Liver (tissue), 9 donors: ENCODE data around the gene PTP4A1. TPM values are rescaled to one million over a fixed set of nuclear protein-coding genes. Genes with fewer than 3 reads are reported as not detected.

Experiments
- DNase-seq: peaks from one replicate; pipeline ENCODE4 v3.0.0-alpha.2; 2017; ENCODE audit warnings: low spot score
- H3K27ac ChIP-seq, 2 donors: one replicate each; pipeline ENCODE4 v1.7.0; 2013; ENCODE audit warnings: inconsistent platforms in 2 of 2, low read length in 2 of 2, control low read depth in 1 of 2, low read depth in 1 of 2, mild to moderate bottlenecking in 1 of 2
- H3K27me3 ChIP-seq, 4 donors: one replicate each; pipeline versions ENCODE4 v1.6.1 to v1.7.0; 2013; ENCODE audit warnings: low read length in 3 of 4, inconsistent platforms in 1 of 4, mild to moderate bottlenecking in 1 of 4, moderate library complexity in 1 of 4; ENCODE audit not compliant: control insufficient read depth in 4 of 4, insufficient read depth in 4 of 4
- H3K36me3 ChIP-seq, 4 donors: one replicate each; pipeline versions ENCODE4 v1.6.1 to v1.7.0; 2013; ENCODE audit warnings: low read length in 3 of 4, mild to moderate bottlenecking in 3 of 4, low read depth in 1 of 4, moderate library complexity in 1 of 4; ENCODE audit not compliant: control insufficient read depth in 4 of 4, insufficient read depth in 3 of 4
- H3K4me1 ChIP-seq, 4 donors: one replicate each; pipeline versions ENCODE4 v1.6.1 to v1.7.0; 2013; ENCODE audit warnings: low read length in 3 of 4, mild to moderate bottlenecking in 3 of 4, moderate library complexity in 1 of 4; ENCODE audit not compliant: control insufficient read depth in 4 of 4, insufficient read depth in 4 of 4
- H3K4me3 ChIP-seq, 3 donors: one replicate each; pipeline versions ENCODE4 v1.6.1 to v1.7.0; 2013; ENCODE audit warnings: low read length in 3 of 3, control low read depth in 1 of 3, low read depth in 1 of 3, mild to moderate bottlenecking in 1 of 3
- H3K9ac ChIP-seq, 2 donors: one replicate each; pipeline ENCODE4 v1.7.0; 2013; ENCODE audit warnings: low read length in 2 of 2, mild to moderate bottlenecking in 2 of 2, moderate library complexity in 2 of 2, control low read depth in 1 of 2, low read depth in 1 of 2
- H3K9me3 ChIP-seq, 4 donors: one replicate each; pipeline versions ENCODE4 v1.6.1 to v1.7.0; 2013; ENCODE audit warnings: low read length in 3 of 4; ENCODE audit not compliant: control insufficient read depth in 4 of 4
- EGR1 ChIP-seq, 2 donors: IDR thresholded peaks; 2 replicates each; pipeline ENCODE4 v1.6.1; 2016 to 2018; ENCODE audit warnings: antibody characterized with exemption in 2 of 2, low read depth in 2 of 2
- FOXA1 ChIP-seq: IDR thresholded peaks from 2 replicates; pipeline ENCODE4 v1.6.1; 2016; ENCODE audit warnings: antibody characterized with exemption
- FOXA2 ChIP-seq: IDR thresholded peaks from 2 replicates; pipeline ENCODE4 v1.6.1; 2016; ENCODE audit warnings: antibody characterized with exemption
- GABPA ChIP-seq, 2 donors: IDR thresholded peaks in 1 of 2; conservative IDR thresholded peaks in 1 of 2; 2 replicates each; pipeline ENCODE4 v1.6.1; 2016; ENCODE audit warnings: antibody characterized with exemption in 2 of 2, mild to moderate bottlenecking in 1 of 2, moderate library complexity in 1 of 2
- HNF4A ChIP-seq, 2 donors: conservative IDR thresholded peaks; 2 replicates each; pipeline ENCODE4 v1.6.1; 2016; ENCODE audit warnings: antibody characterized with exemption in 2 of 2, mild to moderate bottlenecking in 2 of 2
- HNF4G ChIP-seq: IDR thresholded peaks from 2 replicates; pipeline ENCODE4 v1.6.1; 2016; ENCODE audit warnings: antibody characterized with exemption
- JUND ChIP-seq, 2 donors: IDR thresholded peaks; 2 replicates each; pipeline ENCODE4 v1.6.1; 2016; ENCODE audit warnings: antibody characterized with exemption in 2 of 2
- NR2F2 ChIP-seq: IDR thresholded peaks from 2 replicates; pipeline ENCODE4 v1.6.1; 2016; ENCODE audit warnings: antibody characterized with exemption
- RAD21 ChIP-seq, 2 donors: IDR thresholded peaks; 2 replicates each; pipeline ENCODE4 v1.6.1; 2016; ENCODE audit warnings: antibody characterized with exemption in 2 of 2, mild to moderate bottlenecking in 2 of 2
- RXRA ChIP-seq, 2 donors: IDR thresholded peaks; 2 replicates each; pipeline ENCODE4 v1.6.1; 2017 to 2018; ENCODE audit warnings: antibody characterized with exemption in 2 of 2, mild to moderate bottlenecking in 1 of 2
- SP1 ChIP-seq: IDR thresholded peaks from 2 replicates; pipeline ENCODE4 v1.6.1; 2018; ENCODE audit warnings: antibody characterized with exemption, mild to moderate bottlenecking
- TAF1 ChIP-seq: conservative IDR thresholded peaks from 2 replicates; pipeline ENCODE4 v1.6.1; 2016; ENCODE audit warnings: antibody characterized with exemption, mild to moderate bottlenecking
- YY1 ChIP-seq: IDR thresholded peaks from 2 replicates; pipeline ENCODE4 v1.6.1; 2016; ENCODE audit warnings: antibody characterized with exemption, mild to moderate bottlenecking
- WGBS: extraction: QIAGEN DNeasy Blood & Tissue Kit; methylation state at CpG from one replicate; pipeline ENCODE4 v1.1.7; 2013; 5-methylcytosine and 5-hydroxymethylcytosine counted together
- polyA plus RNA-seq, 2 donors: library from polyadenylated mRNA; stranded (reverse) in 1 of 2; unstranded in 1 of 2; fragments of 200-250 nt in 1 of 2; fragments of >200 nt in 1 of 2; fragmentation: Nextera tagmentation in 1 of 2; extraction: Ambion mirVana in 1 of 2; gene quantifications; one replicate each; pipeline versions ENCODE4 v1.2.1 to v1.2.3, GENCODE V29; 2013 to 2015
- total RNA-seq, 2 donors: library from RNA; depleted of rRNA; stranded (reverse); fragments of >200 nt; gene quantifications; one replicate each; pipeline ENCODE4 v1.2.3, GENCODE V29; 2014
- TF ChIP-seq, protein P1 (sequence below): IDR thresholded peaks from 2 replicates; pipeline ENCODE4 v1.6.1; 2016; ENCODE audit warnings: antibody characterized with exemption
- TF ChIP-seq, protein P2 (sequence below): fragments of 150-350 bp; IDR thresholded peaks from 2 replicates; pipeline ENCODE4 v1.5.1; 2017; ENCODE audit warnings: improper control_type of control experiment, low read depth, low read length; ENCODE audit not compliant: missing input control
- TF ChIP-seq, protein P3 (sequence below): IDR thresholded peaks from 2 replicates; pipeline ENCODE4 v1.6.1; 2016; ENCODE audit warnings: antibody characterized with exemption, mild to moderate bottlenecking
- TF ChIP-seq, protein P4 (sequence below): IDR thresholded peaks from 2 replicates; pipeline ENCODE4 v1.6.1; 2016; ENCODE audit warnings: antibody characterized with exemption
- TF ChIP-seq, protein P5 (sequence below): IDR thresholded peaks from 2 replicates; pipeline ENCODE4 v1.6.1; 2016; ENCODE audit warnings: antibody characterized with exemption
- donor health status: healthy.
- donor health status: healthy.
- donor health status: healthy.
- donor health status: healthy.
- donor health status: healthy.

The PTP4A1 gene
- total and polyA plus RNA-seq, 4 donors, result 34.3 to 237 (median 152) TPM

DNA sequence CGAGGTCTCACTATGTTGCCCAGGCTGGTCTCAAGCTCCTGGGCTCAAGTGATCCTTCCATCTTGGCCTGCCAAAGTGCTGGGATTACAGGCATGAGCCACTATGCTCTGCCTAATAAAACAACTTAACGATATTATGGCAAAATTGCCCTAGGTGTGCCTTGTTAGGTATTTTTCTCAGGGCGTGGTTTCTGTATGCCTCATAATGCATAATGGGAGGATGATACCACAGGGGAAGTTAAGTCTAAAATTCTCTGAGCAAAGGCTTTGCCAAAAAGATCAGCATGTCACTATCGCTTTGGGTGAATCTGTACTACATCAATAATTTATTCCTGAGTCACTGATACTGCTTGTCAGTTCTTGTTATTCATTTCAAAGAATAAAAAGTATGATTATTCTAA, 15.9 kb upstream of the PTP4A1 start:
- TF ChIP-seq, protein P1, sequence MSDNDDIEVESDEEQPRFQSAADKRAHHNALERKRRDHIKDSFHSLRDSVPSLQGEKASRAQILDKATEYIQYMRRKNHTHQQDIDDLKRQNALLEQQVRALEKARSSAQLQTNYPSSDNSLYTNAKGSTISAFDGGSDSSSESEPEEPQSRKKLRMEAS, result no peak
- TF ChIP-seq, protein P2, sequence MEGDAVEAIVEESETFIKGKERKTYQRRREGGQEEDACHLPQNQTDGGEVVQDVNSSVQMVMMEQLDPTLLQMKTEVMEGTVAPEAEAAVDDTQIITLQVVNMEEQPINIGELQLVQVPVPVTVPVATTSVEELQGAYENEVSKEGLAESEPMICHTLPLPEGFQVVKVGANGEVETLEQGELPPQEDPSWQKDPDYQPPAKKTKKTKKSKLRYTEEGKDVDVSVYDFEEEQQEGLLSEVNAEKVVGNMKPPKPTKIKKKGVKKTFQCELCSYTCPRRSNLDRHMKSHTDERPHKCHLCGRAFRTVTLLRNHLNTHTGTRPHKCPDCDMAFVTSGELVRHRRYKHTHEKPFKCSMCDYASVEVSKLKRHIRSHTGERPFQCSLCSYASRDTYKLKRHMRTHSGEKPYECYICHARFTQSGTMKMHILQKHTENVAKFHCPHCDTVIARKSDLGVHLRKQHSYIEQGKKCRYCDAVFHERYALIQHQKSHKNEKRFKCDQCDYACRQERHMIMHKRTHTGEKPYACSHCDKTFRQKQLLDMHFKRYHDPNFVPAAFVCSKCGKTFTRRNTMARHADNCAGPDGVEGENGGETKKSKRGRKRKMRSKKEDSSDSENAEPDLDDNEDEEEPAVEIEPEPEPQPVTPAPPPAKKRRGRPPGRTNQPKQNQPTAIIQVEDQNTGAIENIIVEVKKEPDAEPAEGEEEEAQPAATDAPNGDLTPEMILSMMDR, result no peak
- TF ChIP-seq, protein P3, sequence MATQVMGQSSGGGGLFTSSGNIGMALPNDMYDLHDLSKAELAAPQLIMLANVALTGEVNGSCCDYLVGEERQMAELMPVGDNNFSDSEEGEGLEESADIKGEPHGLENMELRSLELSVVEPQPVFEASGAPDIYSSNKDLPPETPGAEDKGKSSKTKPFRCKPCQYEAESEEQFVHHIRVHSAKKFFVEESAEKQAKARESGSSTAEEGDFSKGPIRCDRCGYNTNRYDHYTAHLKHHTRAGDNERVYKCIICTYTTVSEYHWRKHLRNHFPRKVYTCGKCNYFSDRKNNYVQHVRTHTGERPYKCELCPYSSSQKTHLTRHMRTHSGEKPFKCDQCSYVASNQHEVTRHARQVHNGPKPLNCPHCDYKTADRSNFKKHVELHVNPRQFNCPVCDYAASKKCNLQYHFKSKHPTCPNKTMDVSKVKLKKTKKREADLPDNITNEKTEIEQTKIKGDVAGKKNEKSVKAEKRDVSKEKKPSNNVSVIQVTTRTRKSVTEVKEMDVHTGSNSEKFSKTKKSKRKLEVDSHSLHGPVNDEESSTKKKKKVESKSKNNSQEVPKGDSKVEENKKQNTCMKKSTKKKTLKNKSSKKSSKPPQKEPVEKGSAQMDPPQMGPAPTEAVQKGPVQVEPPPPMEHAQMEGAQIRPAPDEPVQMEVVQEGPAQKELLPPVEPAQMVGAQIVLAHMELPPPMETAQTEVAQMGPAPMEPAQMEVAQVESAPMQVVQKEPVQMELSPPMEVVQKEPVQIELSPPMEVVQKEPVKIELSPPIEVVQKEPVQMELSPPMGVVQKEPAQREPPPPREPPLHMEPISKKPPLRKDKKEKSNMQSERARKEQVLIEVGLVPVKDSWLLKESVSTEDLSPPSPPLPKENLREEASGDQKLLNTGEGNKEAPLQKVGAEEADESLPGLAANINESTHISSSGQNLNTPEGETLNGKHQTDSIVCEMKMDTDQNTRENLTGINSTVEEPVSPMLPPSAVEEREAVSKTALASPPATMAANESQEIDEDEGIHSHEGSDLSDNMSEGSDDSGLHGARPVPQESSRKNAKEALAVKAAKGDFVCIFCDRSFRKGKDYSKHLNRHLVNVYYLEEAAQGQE, result no peak
- TF ChIP-seq RAD21 (IDR thresholded peaks at IDR 0.05) (no peak), EGR1 (IDR thresholded peaks at IDR 0.05; ENCODE audit: low read depth in 2 of 2) (no peak)
- TF ChIP-seq, protein P4, sequence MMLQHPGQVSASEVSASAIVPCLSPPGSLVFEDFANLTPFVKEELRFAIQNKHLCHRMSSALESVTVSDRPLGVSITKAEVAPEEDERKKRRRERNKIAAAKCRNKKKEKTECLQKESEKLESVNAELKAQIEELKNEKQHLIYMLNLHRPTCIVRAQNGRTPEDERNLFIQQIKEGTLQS, result no peak
- 88% methylated on average over 4 of the region's 4 CpGs for WGBS
- H3K4me1 ChIP-seq, result peaks cover 0 to 25% (median 9%) of the 10 kb centered on the region in 4 donors

DNA sequence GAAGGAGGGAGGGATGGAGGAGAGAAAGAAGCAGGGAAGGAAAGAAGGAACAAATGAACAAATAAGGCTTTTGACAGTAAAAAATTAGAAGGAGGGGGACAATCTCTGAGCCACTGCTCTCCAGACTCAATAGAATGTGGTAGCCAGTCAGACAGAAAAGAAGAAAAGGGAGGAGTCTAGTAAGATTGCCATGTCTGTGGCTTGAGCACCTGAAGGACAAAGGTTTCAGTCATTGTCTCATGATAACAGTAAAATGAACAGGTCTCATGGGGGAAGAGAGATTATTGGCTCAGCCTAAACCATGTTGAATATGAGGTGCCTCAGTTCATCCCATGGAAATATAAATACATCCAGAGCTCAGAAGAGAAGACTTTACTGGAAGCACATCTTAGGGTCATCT, 14.0 kb upstream of the PTP4A1 start:
- DNase-seq, result no peak
- Histone ChIP-seq H3K36me3 (peaks cover 0 to 7% (median 0%) of the 10 kb centered on the region in 4 donors), H3K9ac (no peak overlapping the region), H3K4me1 (peaks cover 0 to 25% (median 9%) of the 10 kb centered on the region in 4 donors), H3K27ac (no peak overlapping the region), H3K4me3 (no peak overlapping the region), H3K9me3 (no peaks in the 10 kb centered on the region), H3K27me3 (no peaks in the 10 kb centered on the region)
- TF ChIP-seq JUND (IDR thresholded peaks at IDR 0.05), result no peak
- no peak for TF ChIP-seq RAD21 (IDR thresholded peaks at IDR 0.05)
- TF ChIP-seq, protein P5, sequence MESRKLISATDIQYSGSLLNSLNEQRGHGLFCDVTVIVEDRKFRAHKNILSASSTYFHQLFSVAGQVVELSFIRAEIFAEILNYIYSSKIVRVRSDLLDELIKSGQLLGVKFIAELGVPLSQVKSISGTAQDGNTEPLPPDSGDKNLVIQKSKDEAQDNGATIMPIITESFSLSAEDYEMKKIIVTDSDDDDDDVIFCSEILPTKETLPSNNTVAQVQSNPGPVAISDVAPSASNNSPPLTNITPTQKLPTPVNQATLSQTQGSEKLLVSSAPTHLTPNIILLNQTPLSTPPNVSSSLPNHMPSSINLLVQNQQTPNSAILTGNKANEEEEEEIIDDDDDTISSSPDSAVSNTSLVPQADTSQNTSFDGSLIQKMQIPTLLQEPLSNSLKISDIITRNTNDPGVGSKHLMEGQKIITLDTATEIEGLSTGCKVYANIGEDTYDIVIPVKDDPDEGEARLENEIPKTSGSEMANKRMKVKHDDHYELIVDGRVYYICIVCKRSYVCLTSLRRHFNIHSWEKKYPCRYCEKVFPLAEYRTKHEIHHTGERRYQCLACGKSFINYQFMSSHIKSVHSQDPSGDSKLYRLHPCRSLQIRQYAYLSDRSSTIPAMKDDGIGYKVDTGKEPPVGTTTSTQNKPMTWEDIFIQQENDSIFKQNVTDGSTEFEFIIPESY, result no peak
- TF ChIP-seq YY1, result no peak
- TF ChIP-seq, protein P4, result no peak
- TF ChIP-seq, protein P2, result no peak
- TF ChIP-seq FOXA1, result no peak
- TF ChIP-seq FOXA2, result no peak
- TF ChIP-seq HNF4G, result no peak
- TF ChIP-seq TAF1, result no peak
- no peak for TF ChIP-seq SP1
- no peak for TF ChIP-seq GABPA (IDR thresholded peaks at IDR 0.05 in 1 of 2, conservative IDR thresholded peaks at IDR 0.05 in 1 of 2)
- TF ChIP-seq, protein P1, result no peak
- no peak for TF ChIP-seq HNF4A (conservative IDR thresholded peaks at IDR 0.05)
- no peak for TF ChIP-seq RXRA (IDR thresholded peaks at IDR 0.05)
- no peak for TF ChIP-seq EGR1 (IDR thresholded peaks at IDR 0.05; ENCODE audit: low read depth in 2 of 2)
- no peak for TF ChIP-seq NR2F2

More for the DNA sequence above, 15.9 kb upstream of the PTP4A1 start:
- H3K27ac ChIP-seq, result no peak overlapping the region
- no peaks in the 10 kb centered on the region for H3K27me3 ChIP-seq
- H3K9ac ChIP-seq, result no peak overlapping the region
- H3K9me3 ChIP-seq, result no peaks in the 10 kb centered on the region
- H3K4me3 ChIP-seq, result no peak overlapping the region
- no peak for DNase-seq
- peaks cover 0 to 6% (median 0%) of the 10 kb centered on the region in 4 donors for H3K36me3 ChIP-seq
